NCI-H146 treated with DMSO at 0.1 percent for 48 hours (cell line): ENCODE measurements around the gene RANBP1.

ENCODE experiments used
- DNase-seq: peaks from one replicate; lab custom pipeline; 2025; ENCODE audit not compliant: unreplicated experiment; lab: John Stamatoyannopoulos, UW

The RANBP1 gene

GRCh38 chr22:20167643-20168322 is 51.9 kb downstream of the RANBP1 start:
- no peak for DNase-seq

GRCh38 chr22:20169253-20169822 is 53.4 kb downstream of the RANBP1 start:
- DNase-seq, result no peak

- no peak for DNase-seq
Observed at GRCh38 chr22:20170170-20170569, 54.3 kb downstream of the RANBP1 start.

GRCh38 chr22:20171288-20172140 is 55.6 kb downstream of the RANBP1 start:
- no peak for DNase-seq

- no peak for DNase-seq
Observed at GRCh38 chr22:20172141-20172613, 56.3 kb downstream of the RANBP1 start.

- DNase-seq, result no peak
Observed at GRCh38 chr22:20173246-20173645, 57.3 kb downstream of the RANBP1 start.

DNA sequence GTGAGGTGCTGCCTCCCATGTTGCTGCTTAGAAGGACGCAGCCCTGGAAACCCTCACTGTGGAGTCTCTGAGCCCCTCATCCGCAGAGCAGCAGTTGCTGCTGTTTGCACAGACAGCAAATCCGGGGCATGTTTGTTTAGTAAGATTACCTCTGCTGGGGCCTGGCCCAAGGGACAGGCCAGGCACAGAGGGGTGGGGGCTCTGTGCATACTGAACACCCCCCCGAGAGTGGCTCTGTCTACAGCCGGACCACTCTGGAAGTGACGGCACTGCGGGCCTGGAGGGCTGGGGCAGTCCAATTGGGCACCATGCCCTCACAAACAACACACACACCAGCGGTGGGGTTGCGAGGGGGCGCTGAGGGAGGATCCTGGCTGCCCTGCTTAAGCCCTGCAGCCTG is 57.9 kb downstream of the RANBP1 start:
- no peak for DNase-seq

GRCh38 chr22:20174785-20175596 is 59.1 kb downstream of the RANBP1 start:
- no peak for DNase-seq

DNA sequence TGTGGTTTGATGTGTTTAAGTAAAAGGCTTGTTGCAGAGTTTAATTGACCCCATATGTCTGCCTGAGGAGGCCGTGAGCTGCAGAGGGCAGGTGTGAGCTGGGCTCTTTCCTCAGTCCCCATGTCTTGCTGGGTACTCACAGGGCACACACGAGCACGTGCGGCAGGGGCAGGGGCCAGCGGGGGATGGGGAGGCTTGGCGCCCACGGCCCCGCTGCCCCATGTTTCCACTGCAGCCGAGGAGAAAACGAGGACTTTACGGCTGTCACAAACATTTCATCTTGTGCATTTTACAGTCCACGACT is 59.6 kb downstream of the RANBP1 start:
- DNase-seq, result no peak

DNA sequence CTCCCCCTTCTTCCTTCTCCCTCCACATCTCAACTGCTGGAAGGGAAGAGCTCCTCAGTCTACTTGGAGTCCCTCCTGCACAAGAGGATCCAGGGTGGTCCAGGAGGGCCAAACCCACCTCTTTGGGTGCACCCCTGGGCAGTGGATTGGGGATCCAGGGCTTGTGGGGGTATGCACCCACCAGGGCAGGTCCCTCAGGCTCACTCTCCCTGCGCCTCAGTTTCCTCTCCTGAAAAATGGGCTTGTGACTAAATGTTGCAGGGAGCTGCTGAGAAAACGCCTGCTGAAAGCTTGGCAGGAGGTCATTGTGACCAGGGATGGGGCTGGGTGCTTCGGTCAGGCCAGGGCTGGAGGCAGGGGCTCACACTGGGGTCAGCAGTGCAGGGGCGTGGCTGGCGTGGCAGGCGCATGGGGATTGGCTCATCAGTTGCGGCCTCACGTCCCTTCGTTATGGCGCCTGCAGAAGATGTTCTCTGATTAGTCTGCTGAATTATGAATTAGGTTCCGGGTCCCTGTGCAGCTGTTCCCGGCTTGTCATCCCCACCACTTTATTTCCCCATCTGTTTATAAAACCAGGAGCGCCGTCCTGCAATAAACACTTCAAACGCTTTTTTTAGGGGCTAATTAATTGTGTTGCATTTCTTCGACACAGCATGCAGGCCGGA is 60.6 kb downstream of the RANBP1 start:
- no peak for DNase-seq
